KOPT-K1 (cell line): ENCODE measurements around the gene HDLBP.
"Not testable (repeated sequence)": the region's sequence is repeated elsewhere in the genome, so short reads cannot be mapped to it uniquely, and the experiment has no call there.

Experiments used
- H3K27ac ChIP-seq: fragments of 200-600 bp; sonication (generic); 2 replicates; pipeline ENCODE4 v1.5.1; 2016; ENCODE audit warnings: antibody characterized with exemption, mild to moderate bottlenecking, low read depth, low read length; ENCODE audit not compliant: poor library complexity, severe bottlenecking
- H3K36me3 ChIP-seq: fragments of 200-600 bp; sonication (generic); 2 replicates; pipeline ENCODE4 v1.5.1; 2017; ENCODE audit warnings: antibody characterized with exemption, mild to moderate bottlenecking, low read length, moderate library complexity; ENCODE audit not compliant: insufficient read depth
- H3K9me3 ChIP-seq: fragments of 200-600 bp; sonication (generic); 2 replicates; pipeline ENCODE4 v1.5.1; 2017; ENCODE audit warnings: antibody characterized with exemption, low read length, mild to moderate bottlenecking; ENCODE audit not compliant: insufficient read depth, poor library complexity, severe bottlenecking

The HDLBP gene

GRCh38 chr2:241298673-241299072 lies 16.8 kb downstream of the HDLBP start:
- Histone ChIP-seq H3K36me3 (peaks cover 11% of the 10 kb centered on the region; the same call in 1 of the 2 replicates), H3K9me3 (no peaks in the 10 kb centered on the region), H3K27ac (no peak overlapping the region)

- no peak overlapping the region for H3K27ac ChIP-seq
- no peaks in the 10 kb centered on the region for H3K9me3 ChIP-seq
- peaks cover 11% of the 10 kb centered on the region; the same call in 1 of the 2 replicates for H3K36me3 ChIP-seq
These were observed 18.7 kb downstream of the HDLBP start for GRCh38 chr2:241296767-241297166.

GRCh38 chr2:241295326-241296095 lies 20.0 kb downstream of the HDLBP start:
- peaks cover 11% of the 10 kb centered on the region; the same call in 1 of the 2 replicates for H3K36me3 ChIP-seq
- H3K9me3 ChIP-seq = no peaks in the 10 kb centered on the region
- H3K27ac ChIP-seq = no peak overlapping the region

DNA sequence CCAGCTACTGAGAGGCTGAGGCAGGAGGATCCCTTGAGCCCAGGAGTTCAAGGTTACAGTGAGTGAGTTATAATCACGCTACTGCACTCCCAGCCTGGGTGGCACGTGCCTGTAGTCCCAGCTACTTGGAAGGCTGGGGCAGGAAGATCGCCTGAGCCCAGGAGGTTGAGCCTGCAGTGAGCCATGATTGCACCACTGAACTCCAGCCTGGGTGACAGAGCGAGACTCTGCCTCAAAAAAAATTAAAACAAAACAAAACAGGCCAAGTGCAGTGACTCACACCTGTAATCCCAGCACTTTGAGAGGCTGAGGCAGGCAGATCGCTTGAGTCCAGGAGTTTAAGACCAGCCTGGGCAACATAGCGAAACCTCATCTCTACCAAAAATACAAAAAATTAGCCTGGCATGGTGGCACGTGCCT lies 22.1 kb downstream of the HDLBP start:
- not testable (repeated sequence) for H3K9me3 ChIP-seq, H3K27ac ChIP-seq
- peaks cover 11% of the 10 kb centered on the region; the same call in 1 of the 2 replicates for H3K36me3 ChIP-seq

- Histone ChIP-seq H3K36me3 (peaks cover 8% of the 10 kb centered on the region; the same call in 1 of the 2 replicates), H3K27ac (no peak overlapping the region), H3K9me3 (no peaks in the 10 kb centered on the region)
These were observed 23.5 kb downstream of the HDLBP start for GRCh38 chr2:241291977-241292376.

DNA sequence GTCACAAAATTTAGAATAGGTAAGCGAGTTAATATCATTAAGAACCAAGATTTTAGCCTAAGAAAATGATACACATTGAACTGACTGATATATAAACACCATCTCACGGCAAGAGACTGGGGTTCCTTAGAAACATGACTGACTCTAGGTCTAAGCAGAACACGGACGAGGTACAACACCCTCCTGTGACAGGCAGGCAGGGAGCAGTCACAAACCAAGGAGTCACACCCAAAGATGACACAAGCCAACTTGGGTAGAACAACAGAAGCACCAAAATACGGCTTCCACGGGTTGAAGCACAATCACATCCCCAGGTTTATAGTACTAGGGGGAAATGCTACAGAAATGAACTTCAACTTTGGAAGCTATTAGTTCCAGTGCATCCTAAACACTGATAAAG lies 24.3 kb downstream of the HDLBP start:
- Histone ChIP-seq H3K27ac (no peak overlapping the region), H3K36me3 (peaks cover 4% of the 10 kb centered on the region; the same call in 1 of the 2 replicates), H3K9me3 (no peaks in the 10 kb centered on the region)

GRCh38 chr2:241289597-241289996 lies 25.9 kb downstream of the HDLBP start:
- peaks cover 9% of the 10 kb centered on the region; the same call in 1 of the 2 replicates for H3K36me3 ChIP-seq
- no peaks in the 10 kb centered on the region for H3K9me3 ChIP-seq
- no peak overlapping the region for H3K27ac ChIP-seq

- H3K27ac ChIP-seq = no peak overlapping the region
- H3K36me3 ChIP-seq = peaks cover 9% of the 10 kb centered on the region; the same call in 1 of the 2 replicates
- no peaks in the 10 kb centered on the region for H3K9me3 ChIP-seq
These were observed 26.4 kb downstream of the HDLBP start for GRCh38 chr2:241289053-241289452.

GRCh38 chr2:241288324-241288888 lies 27.1 kb downstream of the HDLBP start:
- H3K9me3 ChIP-seq = no peaks in the 10 kb centered on the region
- H3K36me3 ChIP-seq = peaks cover 9% of the 10 kb centered on the region; the same call in 1 of the 2 replicates
- H3K27ac ChIP-seq = no peak overlapping the region

DNA sequence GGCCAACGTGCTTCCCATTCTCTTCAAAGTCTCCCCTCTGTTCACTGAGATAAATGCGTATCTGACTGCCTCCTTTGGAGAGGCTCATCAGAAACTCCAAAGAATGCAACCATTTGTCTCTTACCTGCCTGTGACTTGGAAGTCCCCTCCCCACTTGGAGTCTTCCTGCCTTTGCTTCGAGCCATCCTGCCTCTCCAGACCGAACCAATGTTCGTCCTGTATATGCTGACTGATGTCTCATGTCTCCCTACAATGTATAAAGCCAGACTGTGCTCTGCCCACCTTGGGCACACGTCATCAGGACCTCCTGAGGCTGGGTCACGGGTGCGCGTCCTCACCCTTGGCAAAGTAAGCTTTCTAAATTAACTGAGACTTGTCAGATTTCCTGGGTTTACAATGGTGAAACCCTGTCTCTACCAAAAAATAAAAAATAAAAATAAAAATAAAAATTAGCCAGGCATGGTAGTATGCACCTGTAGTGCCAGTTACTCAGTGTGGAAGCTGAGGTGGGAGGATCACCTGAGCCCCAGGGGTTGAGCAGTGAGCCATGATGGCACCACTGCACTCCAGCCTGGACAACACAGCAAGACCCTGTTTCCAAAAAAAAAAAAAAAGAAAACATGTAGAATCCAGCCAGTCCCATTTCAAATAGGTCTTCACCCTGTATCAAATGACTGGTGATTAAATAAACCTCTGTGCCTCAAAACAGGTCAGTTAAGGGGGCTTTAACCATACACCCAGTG lies 29.0 kb downstream of the HDLBP start:
- no peaks in the 10 kb centered on the region for H3K9me3 ChIP-seq
- no peak overlapping the region for H3K27ac ChIP-seq
- peaks cover 9% of the 10 kb centered on the region; the same call in 1 of the 2 replicates for H3K36me3 ChIP-seq

DNA sequence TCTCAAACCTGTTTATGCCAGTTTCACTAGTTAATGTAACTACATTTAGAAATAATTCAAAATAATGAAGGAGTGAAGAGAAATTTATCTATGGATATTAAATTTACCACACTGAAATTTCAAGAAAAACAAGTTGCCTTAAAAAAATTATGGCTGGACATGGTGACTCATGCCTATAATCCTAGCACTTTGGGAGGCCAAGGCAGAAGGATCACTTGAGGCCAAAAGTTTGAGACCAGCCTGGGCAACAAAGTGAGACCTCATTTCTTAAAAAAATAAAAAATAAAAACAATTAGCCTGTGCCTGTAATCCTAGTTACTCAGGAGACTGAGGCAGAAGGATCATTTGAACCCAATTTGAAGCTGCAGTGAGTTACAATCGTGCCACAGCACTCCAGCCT lies 29.9 kb downstream of the HDLBP start:
- Histone ChIP-seq H3K9me3 (no peaks in the 10 kb centered on the region), H3K36me3 (peaks cover 9% of the 10 kb centered on the region; the same call in 1 of the 2 replicates), H3K27ac (no peak overlapping the region)

- Histone ChIP-seq H3K9me3 (no peaks in the 10 kb centered on the region), H3K27ac (no peak overlapping the region), H3K36me3 (peaks cover 12% of the 10 kb centered on the region)
These were observed 32.9 kb downstream of the HDLBP start for GRCh38 chr2:241282555-241282954.

- H3K27ac ChIP-seq = no peak overlapping the region
- H3K36me3 ChIP-seq = peaks cover 11% of the 10 kb centered on the region; the same call in 1 of the 2 replicates
- H3K9me3 ChIP-seq = peaks cover 13% of the 10 kb centered on the region
These were observed 35.2 kb downstream of the HDLBP start for GRCh38 chr2:241280291-241280690.

- Histone ChIP-seq H3K9me3 (peaks cover 14% of the 10 kb centered on the region), H3K27ac (no peak overlapping the region), H3K36me3 (peaks cover 6% of the 10 kb centered on the region; the same call in 1 of the 2 replicates)
These were observed 35.6 kb downstream of the HDLBP start for GRCh38 chr2:241279828-241280227.

- H3K36me3 ChIP-seq = peaks cover 6% of the 10 kb centered on the region; the same call in 1 of the 2 replicates
- peaks cover 14% of the 10 kb centered on the region for H3K9me3 ChIP-seq
- H3K27ac ChIP-seq = no peak overlapping the region
These were observed 36.1 kb downstream of the HDLBP start for GRCh38 chr2:241279413-241279812.
